HG02884 (cell line): Measurements from ENCODE around the gene NAPA.

Source experiments
- ATAC-seq: cut with Tn5 transposase; IDR thresholded peaks from one replicate; pipeline ENCODE4 v1.9.1; 2021; ENCODE audit warnings: mild to moderate bottlenecking, moderate library complexity; ENCODE audit not compliant: unreplicated experiment

NAPA gene

DNA sequence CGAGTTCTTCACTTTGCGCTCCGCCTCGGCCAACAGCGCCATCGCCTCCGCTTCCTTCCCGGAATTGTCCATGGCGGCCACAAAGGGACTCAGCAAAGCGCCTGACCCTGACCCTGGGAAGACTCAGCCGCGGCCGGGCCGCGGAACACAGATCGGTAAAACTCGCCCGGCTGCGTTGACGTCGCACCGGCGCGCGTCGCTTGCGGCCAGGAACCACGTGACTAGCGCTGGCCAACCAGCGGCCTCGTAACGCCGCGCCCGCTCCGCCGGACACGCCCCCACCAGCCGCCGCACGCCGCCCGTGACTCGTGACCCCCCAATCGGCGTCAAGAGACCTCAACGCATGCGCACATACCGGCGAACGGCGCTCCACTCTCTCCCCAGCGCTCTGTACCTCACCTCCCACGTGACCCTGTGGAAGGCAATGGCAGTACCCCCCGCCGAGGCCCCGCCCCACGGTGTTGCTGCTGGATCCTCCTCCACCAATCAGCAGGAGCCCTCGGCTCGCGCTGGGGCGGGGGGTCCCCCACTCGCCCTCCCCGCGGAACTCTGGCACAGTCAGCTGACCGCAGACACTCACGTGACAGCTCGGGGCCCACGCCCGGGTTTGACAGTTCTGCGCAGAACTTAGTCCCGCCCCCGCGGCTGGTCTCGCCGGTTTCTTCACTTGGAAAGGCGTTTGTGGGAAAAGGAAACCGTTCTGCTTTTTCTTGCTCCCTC is at the start of gene NAPA:
Gene NAPA (minus strand): TSS at position 195 of the 720 bp plus-strand sequence. CDS start 123 bp downstream, at position 72.
- ATAC-seq, result peak; percentile 79

DNA sequence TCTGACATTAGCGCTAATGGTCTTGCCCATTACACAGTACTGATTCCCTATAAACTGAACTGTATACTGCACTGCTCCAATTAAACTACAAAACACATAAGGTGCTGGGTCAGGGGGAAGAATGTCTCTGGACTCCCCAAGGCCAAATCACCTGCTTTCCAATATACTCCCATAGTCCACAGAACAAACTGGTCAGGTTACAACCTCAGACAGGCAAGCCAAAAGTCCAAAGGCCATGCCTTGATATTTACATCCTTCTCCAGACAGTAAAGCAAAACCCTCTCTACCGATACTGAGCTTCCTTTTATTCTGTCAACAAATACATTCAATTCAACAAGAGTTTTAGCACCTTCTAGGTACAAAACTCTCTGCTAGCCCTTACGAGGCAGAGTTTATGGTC is 49.2 kb upstream of the NAPA start:
- ATAC-seq, result no peak

GRCh38 chr19:47561440-47562057 is 46.7 kb upstream of the NAPA start:
- no peak for ATAC-seq

- ATAC-seq, result no peak
Observed at GRCh38 chr19:47560999-47561398, 46.1 kb upstream of the NAPA start.

DNA sequence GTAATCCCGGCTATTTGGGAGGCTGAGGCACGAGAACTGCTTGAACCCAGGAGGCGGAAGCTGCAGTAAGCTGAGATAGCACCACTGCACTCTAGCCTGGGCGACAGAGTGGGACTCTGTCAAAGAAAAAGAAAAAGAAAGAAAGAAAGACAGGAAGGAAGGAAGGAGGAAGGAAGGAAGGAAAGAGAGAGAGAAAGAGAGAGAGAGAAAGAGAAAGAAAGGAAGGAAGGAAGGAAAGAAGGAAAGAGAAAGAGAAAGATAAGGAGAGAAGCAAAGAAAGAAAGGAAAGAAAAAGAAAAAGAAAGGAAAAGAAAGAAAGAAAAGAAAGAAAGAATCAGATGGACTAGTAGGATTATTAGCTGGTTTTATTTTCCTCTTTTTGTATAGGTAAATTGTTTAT is 35.3 kb upstream of the NAPA start:
- ATAC-seq, result no peak

GRCh38 chr19:47549261-47549862 is 34.5 kb upstream of the NAPA start:
- ATAC-seq, result no peak

DNA sequence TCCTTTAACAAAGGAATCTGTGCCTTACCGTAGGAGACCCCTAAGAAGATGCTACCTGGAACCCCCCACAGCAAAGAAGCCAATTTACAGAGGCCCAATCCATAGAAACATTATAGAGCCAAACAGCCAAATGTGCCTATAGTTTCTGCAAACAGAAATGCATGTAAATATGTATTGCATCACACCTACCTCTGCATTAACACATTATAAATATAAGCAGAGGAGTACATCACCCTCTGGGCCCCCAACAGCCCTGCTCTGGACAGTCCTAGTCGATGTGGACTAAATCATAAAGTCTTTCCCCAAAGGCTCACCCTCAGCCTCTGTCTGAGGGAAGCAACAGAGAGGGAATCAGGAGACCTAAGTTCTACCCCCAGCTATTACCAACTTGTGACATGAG is 32.3 kb upstream of the NAPA start:
- no peak for ATAC-seq

DNA sequence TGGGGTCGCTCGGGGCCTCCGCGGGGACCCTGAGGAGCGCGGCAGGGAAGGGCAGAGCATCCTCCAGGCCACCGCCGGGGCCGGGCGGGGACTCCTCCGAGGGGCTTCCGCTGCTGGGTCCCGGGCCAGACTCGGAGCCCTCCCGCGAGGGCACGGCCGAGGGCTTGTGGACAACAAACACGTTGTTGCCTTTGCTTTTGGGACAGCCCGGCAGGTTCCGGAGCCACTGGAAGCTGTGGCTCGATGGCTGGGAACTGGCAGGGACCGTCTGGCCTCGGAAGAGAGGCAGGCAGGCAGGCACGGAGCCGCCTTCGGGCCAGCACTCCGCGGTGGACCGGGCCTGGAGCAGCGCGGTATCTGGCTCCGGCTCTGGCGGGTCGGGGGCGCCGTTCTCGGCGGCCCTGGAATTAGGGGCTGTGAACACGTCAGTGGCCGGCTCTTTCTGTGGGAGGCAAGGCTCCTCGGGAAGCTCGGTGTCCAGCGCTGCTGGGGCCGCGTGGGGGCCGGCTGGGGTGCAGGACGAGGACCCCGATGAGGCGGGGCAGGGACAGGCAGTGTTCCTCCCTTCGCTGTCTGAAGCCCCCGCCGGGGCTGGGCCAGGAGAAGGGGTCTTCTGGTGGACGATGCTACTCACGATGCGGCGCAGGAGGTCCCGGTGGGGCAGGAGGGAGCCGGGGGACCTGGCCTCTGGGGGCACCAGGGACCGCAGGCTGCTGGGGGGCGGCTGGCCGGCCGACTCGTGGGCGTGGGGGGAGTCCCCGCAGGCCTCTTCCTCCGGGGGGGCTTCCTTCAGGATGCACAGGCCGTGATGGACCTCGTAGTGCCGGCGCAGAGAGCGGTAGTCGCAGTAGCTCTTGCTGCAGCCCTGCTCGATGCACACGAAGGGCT is 30.4 kb upstream of the NAPA start:
- ATAC-seq, result no peak

GRCh38 chr19:47544476-47544875 is 29.6 kb upstream of the NAPA start:
- ATAC-seq, result no peak

DNA sequence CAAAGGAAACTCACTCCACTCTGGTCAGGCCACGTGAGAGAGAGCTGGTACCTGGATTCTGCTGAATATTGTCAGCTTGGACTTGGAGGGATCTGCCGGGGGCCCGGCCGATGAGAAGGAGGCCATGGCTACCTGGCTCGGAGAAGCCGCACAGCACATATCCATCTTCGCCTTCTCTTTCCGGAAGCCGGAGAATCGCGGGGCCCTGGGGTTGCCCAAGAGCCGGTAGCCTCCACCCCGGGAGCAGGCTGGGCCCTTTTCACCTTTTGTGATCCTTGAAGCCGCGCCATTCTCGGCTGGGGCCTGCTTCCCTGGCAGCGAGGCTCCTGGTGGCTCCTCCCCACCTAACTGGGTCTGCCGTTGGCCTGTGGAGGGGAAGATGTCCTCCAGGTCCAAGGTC is 29.2 kb upstream of the NAPA start:
- no peak for ATAC-seq

- ATAC-seq, result no peak
Observed at GRCh38 chr19:47542030-47542475, 27.2 kb upstream of the NAPA start.

- ATAC-seq, result no peak
Observed at GRCh38 chr19:47541518-47541917, 26.7 kb upstream of the NAPA start.

DNA sequence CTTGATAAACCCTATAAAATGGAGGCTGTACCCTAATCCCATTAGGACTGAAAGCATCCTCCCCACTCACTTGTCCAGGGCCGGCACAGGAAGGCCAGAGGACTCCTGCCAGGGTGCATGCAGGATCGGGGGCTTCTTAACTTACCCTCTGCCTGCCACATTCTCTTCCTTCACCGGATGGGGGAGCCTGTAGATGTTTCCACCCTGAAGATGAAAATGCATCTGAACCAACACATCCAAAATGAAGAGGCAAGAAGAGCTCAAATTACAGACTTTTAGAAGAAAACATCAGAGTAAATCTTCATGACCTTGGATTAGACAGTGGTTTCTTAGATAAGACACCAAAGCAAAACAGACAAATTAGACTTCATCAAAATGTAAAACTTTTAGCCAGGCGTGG is 25.9 kb upstream of the NAPA start:
- ATAC-seq, result no peak

DNA sequence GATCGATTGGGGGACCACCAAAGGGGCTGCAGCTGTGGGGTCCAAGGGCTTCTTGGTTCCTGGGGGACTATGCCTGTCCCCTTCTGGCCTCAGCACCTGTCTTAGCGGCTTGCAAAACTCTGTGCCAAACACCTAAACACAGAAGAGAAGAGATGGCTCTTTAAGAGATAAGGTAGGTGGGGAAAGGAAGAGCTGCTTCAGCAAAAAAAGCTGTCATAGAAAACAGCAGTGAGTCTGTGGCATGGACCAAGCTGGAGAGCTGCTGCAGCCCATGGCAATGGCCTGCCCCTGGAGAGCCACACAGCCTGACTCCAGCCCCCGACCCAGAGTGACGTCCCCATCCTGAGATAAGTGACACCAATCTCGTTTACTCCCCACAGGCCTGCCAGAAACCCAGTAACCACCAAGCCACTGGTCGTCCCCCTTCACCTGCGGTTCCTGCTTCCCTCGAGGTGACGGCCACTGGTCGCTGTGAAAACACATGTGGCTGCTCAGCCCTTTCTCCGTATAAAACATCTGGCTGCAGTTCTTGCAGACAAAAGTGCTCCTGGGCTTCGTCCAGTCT is 25.0 kb upstream of the NAPA start:
- no peak for ATAC-seq

DNA sequence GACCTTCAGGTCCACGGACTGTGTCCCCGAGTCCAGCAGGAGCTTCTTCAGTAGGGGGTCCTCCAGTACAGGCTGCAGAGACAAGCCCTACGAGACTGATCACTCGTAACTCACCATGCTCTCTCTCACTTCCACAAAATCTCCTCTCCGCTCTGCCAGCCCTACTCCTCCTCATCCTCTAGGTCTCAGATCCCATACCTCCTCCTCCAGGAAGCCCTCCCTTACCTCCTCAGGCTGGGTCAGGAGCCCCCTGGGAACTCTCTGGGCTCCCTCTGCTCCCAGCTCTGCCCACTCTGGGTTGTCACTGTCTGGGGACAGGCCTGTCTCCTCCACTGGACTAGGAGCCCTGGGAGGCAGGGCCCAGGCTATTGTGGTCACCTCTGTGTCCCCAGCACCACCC is 23.9 kb upstream of the NAPA start:
- no peak for ATAC-seq

DNA sequence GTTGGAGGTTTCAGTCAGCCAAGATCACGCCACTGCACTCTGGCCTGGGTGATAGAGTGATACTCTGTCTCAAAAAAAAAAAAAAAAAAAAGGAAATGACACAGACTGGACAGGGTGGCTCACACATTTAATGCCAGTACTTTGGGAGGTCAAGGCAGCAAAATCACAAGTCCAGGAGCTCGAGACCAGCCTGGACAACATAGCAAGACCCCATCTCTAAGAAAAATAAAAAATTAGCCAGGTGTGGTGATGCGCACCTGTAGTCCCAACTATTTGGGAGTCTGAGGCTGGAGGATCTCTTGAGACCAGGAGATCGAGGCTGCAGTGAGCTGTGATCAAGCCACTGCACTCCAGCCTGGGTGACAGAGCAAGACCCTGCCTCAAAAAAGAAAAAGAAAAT is 22.6 kb upstream of the NAPA start:
- no peak for ATAC-seq

DNA sequence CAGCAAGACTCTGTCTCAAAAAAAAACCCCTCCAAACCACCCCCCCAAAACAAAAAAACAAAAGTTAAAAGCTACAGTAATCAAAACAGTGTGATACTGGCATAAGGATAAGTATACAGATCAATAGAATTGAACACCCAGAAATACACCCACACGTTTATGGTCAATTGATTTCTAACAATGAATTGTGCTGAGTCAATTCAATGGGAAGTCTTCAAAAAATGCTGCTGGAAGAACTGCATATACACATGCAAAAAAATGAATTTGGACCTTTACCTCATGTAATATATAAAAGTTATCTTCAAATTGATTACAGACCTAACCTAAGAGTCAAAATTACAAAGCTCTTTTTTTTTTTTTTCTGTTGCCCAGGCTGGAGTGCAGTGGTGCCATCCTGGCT is 19.8 kb upstream of the NAPA start:
- no peak for ATAC-seq

- ATAC-seq, result no peak
Observed at GRCh38 chr19:47531640-47532387, 17.0 kb upstream of the NAPA start.

DNA sequence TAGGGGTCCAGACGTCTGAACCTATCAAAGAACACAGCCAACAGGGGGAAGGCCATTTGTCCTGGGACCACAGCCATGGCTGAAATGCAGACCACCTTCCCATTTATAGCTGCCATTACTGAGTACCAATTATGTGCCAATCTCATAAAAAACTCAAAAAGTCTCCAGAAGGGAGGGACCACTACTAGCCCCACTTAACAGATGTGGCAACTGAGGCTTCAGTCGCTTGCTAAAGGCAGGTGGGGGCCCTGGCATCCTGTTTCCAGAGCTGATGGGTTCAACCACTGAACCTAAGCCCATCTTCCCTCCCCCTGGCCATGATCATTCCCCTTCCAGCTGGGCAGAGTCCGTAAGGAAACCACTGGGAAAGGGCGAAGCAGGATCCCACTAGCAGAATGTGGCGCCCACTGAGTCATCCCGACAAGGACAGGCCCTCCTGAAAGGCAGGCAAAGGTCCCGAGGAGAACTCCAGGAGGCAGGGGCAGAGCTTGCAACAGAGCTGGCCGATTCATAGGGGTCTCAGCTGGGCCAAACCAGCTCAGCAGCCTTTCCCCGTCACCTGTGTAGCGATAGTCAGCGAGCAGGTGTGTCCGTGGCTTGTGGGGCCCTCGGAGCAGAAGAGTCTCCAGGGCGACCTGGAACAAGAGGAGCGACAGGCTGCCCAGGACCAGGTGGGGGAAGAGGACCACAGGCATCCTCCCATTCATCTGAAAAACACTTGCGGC is 14.3 kb upstream of the NAPA start:
- ATAC-seq, result no peak

GRCh38 chr19:47526798-47527197 is 11.9 kb upstream of the NAPA start:
- no peak for ATAC-seq
